Thyroid gland (tissue), 4 donors: Measurements from ENCODE around the gene ANKRD28.

Experiments
- CTCF ChIP-seq, 6 experiments: fragments of 200-600 bp in 3 of 6; fragments of 450-650 bp in 3 of 6; sonication (generic) in 3 of 6; IDR thresholded peaks; one replicate each; pipeline ENCODE4 v1.5.1; 2016 to 2019; ENCODE audit warnings: antibody characterized with exemption in 6 of 6, mild to moderate bottlenecking in 2 of 6, inconsistent platforms in 1 of 6, moderate library complexity in 1 of 6
- POLR2A ChIP-seq, 2 donors: fragments of 450-650 bp; IDR thresholded peaks; one replicate each; pipeline ENCODE4 v1.6.1; 2017; ENCODE audit warnings: antibody characterized with exemption in 2 of 2, mild to moderate bottlenecking in 2 of 2, moderate library complexity in 1 of 2

DNA sequence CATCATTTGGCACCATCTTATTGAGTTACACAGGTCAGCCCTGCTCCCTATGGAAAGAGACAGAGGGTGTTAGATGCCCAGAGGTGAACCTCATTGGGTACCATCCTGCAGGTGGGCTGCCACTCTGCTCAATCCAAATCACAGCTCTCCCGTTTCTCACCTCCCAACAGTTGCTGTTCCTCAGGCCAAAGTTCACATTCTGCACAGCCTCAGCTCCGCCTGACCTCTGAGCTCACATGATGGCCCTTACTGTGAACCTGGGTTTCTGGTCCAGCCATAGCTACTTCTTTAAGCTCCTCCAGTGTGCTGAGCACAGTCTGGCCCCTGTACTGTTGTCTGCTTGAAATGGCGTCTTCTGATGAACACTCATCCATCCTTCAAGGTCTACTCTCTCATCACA is 148.4 kb downstream of the ANKRD28 start:
- TF ChIP-seq CTCF (IDR thresholded peaks at IDR 0.05) (no peak), POLR2A (IDR thresholded peaks at IDR 0.05) (no peak)
